GM10847 (cell line): Measurements from ENCODE around the gene PSMB5.

ENCODE experiments used
- POLR2A ChIP-seq: IDR thresholded peaks from 2 replicates; pipeline ENCODE4 v1.6.1; 2011; ENCODE audit not compliant: insufficient read length; ENCODE audit errors: extremely low read depth

The PSMB5 gene

DNA sequence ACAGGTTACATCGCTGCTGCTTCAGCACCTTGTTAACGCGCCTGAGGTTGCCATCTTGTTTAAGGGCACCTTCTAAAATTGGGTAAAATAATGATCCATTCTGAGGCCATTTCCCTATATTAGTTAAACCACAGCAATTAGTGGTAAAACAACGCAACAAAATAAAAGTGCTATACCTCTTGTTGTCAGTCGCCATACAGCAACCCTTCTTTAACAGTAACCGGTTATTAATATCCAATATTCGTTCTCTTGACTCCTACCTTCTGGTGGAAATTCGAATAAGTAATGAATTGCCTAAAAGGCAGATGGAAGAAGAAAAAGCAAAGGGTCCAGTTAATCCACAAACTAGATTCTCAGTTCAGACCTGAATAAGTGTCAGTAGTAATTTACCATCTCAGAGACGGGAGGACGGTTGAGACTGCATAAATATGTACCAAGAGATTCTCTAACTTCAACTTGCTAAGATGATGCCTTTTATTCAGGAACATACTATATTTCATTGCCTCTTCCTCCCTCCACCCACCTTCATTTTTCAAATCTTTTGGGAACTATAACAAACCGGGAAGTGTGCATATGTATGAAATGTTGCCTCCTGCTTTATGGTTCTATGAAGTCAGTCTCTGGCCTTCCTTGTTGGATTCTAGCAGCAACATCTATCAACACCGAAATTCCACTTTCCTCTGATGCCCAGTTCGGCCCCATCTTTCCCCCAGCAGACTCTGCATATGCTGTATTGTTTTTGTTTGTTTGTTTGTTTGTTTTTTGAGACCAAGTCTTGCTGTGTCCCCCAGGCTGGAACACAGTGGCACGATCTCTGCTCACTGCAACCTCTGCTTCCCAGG, 824 bp upstream of the PSMB5 start:
- no peak for TF ChIP-seq POLR2A

DNA sequence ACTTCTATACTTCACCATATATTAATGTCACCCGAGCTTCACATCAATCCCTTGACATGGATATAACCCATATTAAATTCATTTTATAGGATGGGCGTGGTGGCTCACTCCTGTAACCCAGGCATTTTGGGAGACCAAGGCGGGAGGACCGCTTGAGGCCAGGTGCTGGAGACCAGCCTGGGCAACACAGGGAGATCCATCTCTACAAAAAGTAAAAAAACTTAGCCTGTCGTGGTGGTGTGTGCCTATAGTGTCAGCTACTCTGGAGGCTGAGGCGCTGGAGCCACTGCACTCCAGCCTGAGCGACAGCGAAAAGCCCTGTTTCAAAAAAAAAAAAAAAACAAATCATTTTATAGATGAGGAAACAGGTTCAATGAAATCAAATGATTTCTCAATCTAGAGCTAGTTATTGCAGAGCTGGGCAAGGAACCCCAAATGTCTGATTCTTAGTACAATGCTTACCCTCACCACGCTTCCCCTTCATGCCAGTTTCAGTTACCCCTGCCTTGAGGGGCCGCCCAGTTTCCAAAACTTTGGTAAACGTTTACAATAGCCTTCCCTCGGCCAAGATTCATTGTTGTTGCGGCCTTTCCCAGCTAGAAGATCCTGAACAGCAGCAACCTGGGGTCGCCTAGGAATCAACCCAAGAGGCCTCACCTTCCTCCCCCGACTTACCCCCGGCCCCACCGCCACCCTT, 751 bp downstream of the PSMB5 start:
- TF ChIP-seq POLR2A, result no peak

- TF ChIP-seq POLR2A, result no peak
Measured at GRCh38 chr14:23033251-23033727, 1.4 kb downstream of the PSMB5 start.

- TF ChIP-seq POLR2A, result no peak
Measured at GRCh38 chr14:23030936-23031335, 3.8 kb downstream of the PSMB5 start.

DNA sequence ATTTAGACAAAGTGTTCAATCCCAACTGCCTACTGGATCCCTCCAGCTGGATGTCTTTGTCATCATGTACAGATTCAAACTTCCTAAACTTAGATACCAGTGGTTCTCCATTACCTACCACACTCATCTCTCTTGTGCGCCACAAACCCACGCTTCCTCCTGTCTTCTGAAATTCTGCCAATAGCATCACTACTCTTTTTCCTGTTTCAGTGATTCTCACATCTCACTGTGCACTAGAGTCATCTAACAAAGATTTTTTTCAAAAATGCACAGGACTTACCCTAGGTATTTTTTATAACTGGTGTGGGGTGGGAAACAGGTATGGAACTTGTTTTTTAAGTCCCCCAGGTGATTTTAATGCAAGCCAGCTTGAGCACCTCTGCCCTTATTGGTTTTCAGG, 5.9 kb downstream of the PSMB5 start:
- TF ChIP-seq POLR2A, result no peak

- TF ChIP-seq POLR2A, result no peak
Measured at GRCh38 chr14:23025151-23025814, 9.4 kb downstream of the PSMB5 start.

- TF ChIP-seq POLR2A, result no peak
Measured at GRCh38 chr14:23024612-23025075, 10.1 kb downstream of the PSMB5 start.

GRCh38 chr14:23023795-23024152, 10.9 kb downstream of the PSMB5 start:
- TF ChIP-seq POLR2A, result no peak

GRCh38 chr14:23023022-23023794, 11.5 kb downstream of the PSMB5 start:
- TF ChIP-seq POLR2A, result no peak

GRCh38 chr14:23021889-23022442, 12.7 kb downstream of the PSMB5 start:
- TF ChIP-seq POLR2A, result no peak

- no peak for TF ChIP-seq POLR2A
Measured at GRCh38 chr14:23021434-23021833, 13.3 kb downstream of the PSMB5 start.

- TF ChIP-seq POLR2A, result no peak
Measured at GRCh38 chr14:23020143-23021128, 14.3 kb downstream of the PSMB5 start.

DNA sequence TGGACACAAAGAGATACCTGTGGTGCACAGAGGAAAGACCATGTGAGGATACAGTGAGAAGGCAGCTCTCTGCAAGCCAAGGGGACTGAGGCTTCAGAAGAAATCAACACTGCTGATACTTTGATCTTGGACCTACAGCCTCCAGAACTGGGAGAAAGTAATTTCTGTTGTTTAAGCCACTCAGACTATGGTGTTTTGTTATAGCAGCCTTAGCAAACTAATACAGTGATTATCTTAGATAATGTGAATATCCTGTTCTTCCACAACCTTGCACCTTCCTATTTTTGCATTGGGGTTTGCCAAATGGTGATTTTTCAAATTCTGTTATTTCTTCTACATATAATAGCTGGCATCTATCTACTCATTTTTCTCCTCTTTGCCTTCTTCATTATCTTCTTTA, 16.6 kb downstream of the PSMB5 start:
- TF ChIP-seq POLR2A, result no peak

- TF ChIP-seq POLR2A, result no peak
Measured at GRCh38 chr14:23017091-23017490, 17.6 kb downstream of the PSMB5 start.
